Measurements from ENCODE around the gene DMBX1. TPM values are rescaled to one million over a fixed set of nuclear protein-coding genes. Genes with fewer than 3 reads are reported as not detected.

DMBX1 gene
- polyA plus RNA-seq, 2 of the 4 experiments (the other 2 are of a cell fraction): 0.44 to 2.2 TPM

GRCh38 chr1:46512135-46512791 is 22.6 kb downstream of the DMBX1 start:
- Histone ChIP-seq H3K4me2 (no peak overlapping the region), H3K4me1 (peaks cover 18% of the 10 kb centered on the region), H3K27ac (no peak overlapping the region), H3K9me3 (no peaks in the 10 kb centered on the region), H3K4me3 (no peak overlapping the region)
- ATAC-seq: no peak
- ChIA-PET CTCF (interaction anchor here (0.9 to 2.5 kb wide), 5 partner anchors 15 to 35 kb away, joined by 3 to 7 read pairs (median 6); no protein-coding TSS in a partner anchor), POLR2A (no interaction called here)
- no peak for DNase-seq (ENCODE audit: low read depth in 1 of 2, low spot score in 1 of 2)
- FAIRE-seq: no peak
- 84% methylated on average over 10 of the region's 23 CpGs for WGBS (ENCODE audit: missing lambda C conversion rate)
- TF ChIP-seq RAD21 (conservative IDR thresholded peaks at IDR 0.05 in 1 of 2, IDR thresholded peaks at IDR 0.05 in 1 of 2) (no peak), ZC3H11A (IDR thresholded peaks at IDR 0.05) (no peak), HEYL (CRISPR knock-in tag; IDR thresholded peaks at IDR 0.05) (no peak), SMC3 (IDR thresholded peaks at IDR 0.05) (no peak), POLR2AphosphoS2 (conservative IDR thresholded peaks at IDR 0.05; ENCODE audit: low read length) (no peak), ZNF302 (CRISPR knock-in tag; IDR thresholded peaks at IDR 0.05) (no peak), EHF (CRISPR knock-in tag; IDR thresholded peaks at IDR 0.05) (no peak), JUN (IDR thresholded peaks at IDR 0.05) (no peak), EHMT2 (IDR thresholded peaks at IDR 0.05; ENCODE audit: low read depth) (no peak), CTCF (IDR thresholded peaks at IDR 0.05) (no peak), PBX3 (IDR thresholded peaks at IDR 0.05) (no peak), RFX5 (IDR thresholded peaks at IDR 0.05) (no peak), MAZ (IDR thresholded peaks at IDR 0.05; ENCODE audit: borderline replicate concordance, low read depth, low read length) (no peak), CHD4 (IDR thresholded peaks at IDR 0.05; ENCODE audit: borderline replicate concordance) (no peak)

GRCh38 chr1:46512792-46513190 is 23.2 kb downstream of the DMBX1 start:
- ATAC-seq (no peak), DNase-seq (ENCODE audit: low read depth in 1 of 2, low spot score in 1 of 2) (no peak), FAIRE-seq (no peak)
- TF ChIP-seq MYC (IDR thresholded peaks at IDR 0.05; ENCODE audit: borderline replicate concordance, low read length): no peak
- no peak for TF ChIP-seq NFE2L2 (conservative IDR thresholded peaks at IDR 0.05; ENCODE audit: low read length)
- no peak for TF ChIP-seq RNF2 (IDR thresholded peaks at IDR 0.05; ENCODE audit: borderline replicate concordance, low read depth)
- no peak for TF ChIP-seq RFX5 (IDR thresholded peaks at IDR 0.05)
- no peak for TF ChIP-seq POLR2A (IDR thresholded peaks at IDR 0.05; ENCODE audit: low read length)
- no peak for TF ChIP-seq BHLHE40 (IDR thresholded peaks at IDR 0.05; ENCODE audit: low read depth, low read length)
- peaks cover 23% of the 10 kb centered on the region for H3K4me1 ChIP-seq
- no peak overlapping the region for H3K27ac ChIP-seq
- H3K9me3 ChIP-seq: no peaks in the 10 kb centered on the region
- WGBS (ENCODE audit: missing lambda C conversion rate): 88% methylated on average over 6 of the region's 6 CpGs
- CTCF ChIA-PET: interaction anchor here (0.8 to 1.9 kb wide), 4 partner anchors 14 to 35 kb away, joined by 3 to 7 read pairs (median 5); no protein-coding TSS in a partner anchor
- H3K4me2 ChIP-seq: no peak overlapping the region
- POLR2A ChIA-PET: no interaction called here
- no peak overlapping the region for H3K4me3 ChIP-seq

GRCh38 chr1:46513536-46513935 is 23.9 kb downstream of the DMBX1 start:
- WGBS (ENCODE audit: missing lambda C conversion rate): 79% methylated on average over 5 of the region's 5 CpGs
- no peak overlapping the region for H3K4me2 ChIP-seq
- no peaks in the 10 kb centered on the region for H3K9me3 ChIP-seq
- H3K27ac ChIP-seq: 0 out of 6 replicates have a peak overlapping the region, but pooled peaks of 1 of the 2 experiments have one; percentile 1
- H3K4me1 ChIP-seq: peaks cover 28% of the 10 kb centered on the region
- ChIA-PET CTCF (interaction anchor here (0.6 to 1.9 kb wide), 8 partner anchors 10 to 111 kb away, joined by 3 to 7 read pairs (median 4); no protein-coding TSS in a partner anchor), POLR2A (no interaction called here)
- H3K4me3 ChIP-seq: no peak overlapping the region
- DNase-seq (ENCODE audit: low read depth in 1 of 2, low spot score in 1 of 2) (no peak), ATAC-seq (no peak), FAIRE-seq (no peak)
- TF ChIP-seq HOXA7 (CRISPR knock-in tag; IDR thresholded peaks at IDR 0.05) (no peak), HOXB13 (CRISPR knock-in tag; IDR thresholded peaks at IDR 0.05; ENCODE audit: low read depth) (no peak), KDM5A (IDR thresholded peaks at IDR 0.05) (no peak), MAX (IDR thresholded peaks at IDR 0.05) (no peak), EP300 (IDR thresholded peaks at IDR 0.05) (no peak), CEBPB (IDR thresholded peaks at IDR 0.05) (no peak), HMGXB4 (CRISPR knock-in tag; IDR thresholded peaks at IDR 0.05; ENCODE audit: borderline replicate concordance) (no peak), ZC3H11A (IDR thresholded peaks at IDR 0.05) (no peak), ATOH8 (CRISPR knock-in tag; IDR thresholded peaks at IDR 0.05; ENCODE audit: low read depth) (no peak), HDAC2 (IDR thresholded peaks at IDR 0.05) (no peak), ZSCAN20 (CRISPR knock-in tag; IDR thresholded peaks at IDR 0.05) (no peak), MYC (IDR thresholded peaks at IDR 0.05; ENCODE audit: borderline replicate concordance, low read length) (no peak), NPAS2 (CRISPR knock-in tag; IDR thresholded peaks at IDR 0.05; ENCODE audit: borderline replicate concordance) (no peak)

Data from A549 (cell line).